HK-2 (cell line): ENCODE measurements around the gene LRRC3.

Experiments used
- DNase-seq: peaks from one replicate; pipeline ENCODE4 v3.0.0-alpha.2; 2018; ENCODE audit not compliant: unreplicated experiment

The LRRC3 gene

DNA sequence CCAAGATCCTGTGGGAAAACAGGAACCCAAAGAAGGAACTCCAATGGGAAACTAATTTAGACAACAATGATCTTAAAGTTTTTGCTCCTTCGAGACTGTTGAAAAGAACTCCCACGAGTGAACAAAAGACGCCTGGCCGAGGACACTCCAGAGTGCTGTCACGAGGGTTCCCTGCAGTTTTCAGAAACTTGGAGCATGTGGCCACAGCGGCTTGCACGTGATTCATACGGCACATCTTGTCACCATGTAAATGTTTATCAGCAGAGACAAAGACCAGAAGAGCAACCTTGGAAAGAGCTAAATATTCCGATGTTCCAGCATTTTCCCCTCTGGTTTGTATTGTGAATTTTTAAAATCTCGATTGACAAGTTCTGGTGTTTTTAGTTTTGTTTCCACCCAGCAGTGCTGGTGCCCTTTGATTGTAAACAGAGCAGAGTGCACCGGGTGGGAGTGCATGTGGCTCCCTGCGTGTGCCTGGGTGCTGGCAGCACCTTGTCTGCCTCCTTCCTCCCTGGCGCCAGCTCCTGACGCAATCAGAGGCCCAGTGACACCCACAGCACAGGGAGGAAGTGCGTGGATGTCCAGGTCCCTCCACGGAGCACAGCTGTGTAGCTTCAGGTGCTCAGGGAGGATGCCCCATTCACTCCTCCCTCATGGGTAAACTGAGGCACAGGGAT, 23.0 kb downstream of the LRRC3 start:
- DNase-seq, result no peak

DNA sequence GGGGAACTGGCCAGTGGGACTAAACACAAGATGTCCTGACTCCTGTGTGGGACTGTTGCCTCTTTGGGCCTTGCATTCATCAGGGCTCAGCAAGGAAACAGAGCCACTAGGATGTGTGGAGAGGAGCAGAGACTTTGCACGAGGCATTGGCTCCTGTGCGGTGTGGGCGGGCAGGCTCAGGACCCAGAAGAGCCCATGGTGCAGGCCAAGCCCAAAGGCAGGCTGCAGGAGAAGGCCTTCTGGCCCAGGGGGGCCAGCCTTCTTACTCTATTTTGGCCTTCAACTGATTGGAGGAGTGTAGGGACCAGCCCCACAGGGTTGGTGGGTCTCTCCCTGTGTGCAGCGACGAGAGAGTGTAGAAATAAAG, 23.5 kb downstream of the LRRC3 start:
- DNase-seq, result no peak

DNA sequence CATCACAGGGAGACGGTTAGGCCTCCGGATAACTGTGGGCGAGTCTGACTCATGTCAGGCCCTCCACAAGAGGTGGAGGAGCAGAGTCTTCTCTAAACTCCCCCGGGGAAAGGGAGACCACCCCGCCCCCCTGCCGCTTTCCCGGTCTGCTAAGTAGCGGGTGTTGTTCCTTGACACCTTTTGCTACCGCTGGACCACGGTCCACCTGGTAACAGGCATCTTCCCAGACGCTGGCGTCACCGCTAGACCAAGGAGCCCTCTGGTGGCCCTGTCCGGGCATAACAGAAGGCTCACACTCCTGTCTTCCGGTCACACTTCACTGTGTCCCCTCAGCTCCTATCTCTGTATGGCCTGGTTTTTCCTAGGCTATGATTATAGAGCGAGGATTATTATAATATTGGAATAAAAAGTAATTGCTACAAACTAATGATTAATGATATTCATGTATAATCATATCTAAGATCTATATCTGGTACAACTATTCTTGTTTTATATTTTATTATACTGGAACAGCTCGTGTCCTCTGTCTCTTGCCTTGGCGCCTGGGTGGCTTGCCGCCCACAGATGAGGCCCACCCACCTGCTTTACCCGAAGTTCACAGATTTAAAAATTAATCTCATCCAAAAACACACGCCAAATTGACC, 24.4 kb downstream of the LRRC3 start:
- DNase-seq, result peak; percentile 38

DNA sequence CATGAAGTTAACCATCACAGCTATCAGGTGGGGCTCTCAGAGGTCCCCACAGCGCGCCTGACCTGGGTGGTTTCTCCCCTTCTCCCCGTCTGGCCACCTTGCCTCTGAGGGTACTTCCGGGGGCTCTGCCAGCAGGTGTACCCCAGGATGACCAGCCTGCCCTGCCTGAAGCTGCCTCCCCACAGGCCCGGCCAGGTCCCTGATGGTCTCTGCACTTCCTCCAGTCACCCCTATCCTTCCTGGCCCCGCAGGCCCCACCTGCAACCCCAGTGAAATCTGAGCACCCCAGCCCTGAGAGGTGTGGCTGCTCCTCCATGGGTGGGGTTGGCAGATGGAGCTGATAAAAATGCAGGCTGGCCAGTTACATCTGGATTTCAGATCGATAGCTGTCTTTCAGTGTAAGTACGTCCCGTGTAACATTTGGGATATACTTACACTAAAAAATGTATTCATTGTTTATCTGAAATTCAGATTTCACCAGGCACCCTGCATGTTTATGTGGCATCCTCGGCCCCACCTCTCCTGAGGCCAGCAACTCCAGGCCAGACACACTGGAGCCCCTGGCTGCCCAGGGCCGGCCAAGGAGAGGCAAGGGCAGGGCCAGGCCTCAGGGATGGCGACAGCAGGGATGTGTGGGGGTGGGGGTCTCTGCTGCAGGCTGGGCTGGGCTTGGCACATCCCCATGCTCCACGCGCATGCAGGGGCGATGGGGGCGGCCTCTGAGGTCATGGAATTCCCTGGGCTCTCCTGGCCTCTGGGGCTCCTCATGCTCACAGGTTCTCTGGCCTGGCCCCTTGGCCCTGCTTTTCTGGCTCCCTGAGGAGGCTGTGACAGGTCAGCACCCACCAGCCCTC, 25.1 kb downstream of the LRRC3 start:
- DNase-seq, result no peak

DNA sequence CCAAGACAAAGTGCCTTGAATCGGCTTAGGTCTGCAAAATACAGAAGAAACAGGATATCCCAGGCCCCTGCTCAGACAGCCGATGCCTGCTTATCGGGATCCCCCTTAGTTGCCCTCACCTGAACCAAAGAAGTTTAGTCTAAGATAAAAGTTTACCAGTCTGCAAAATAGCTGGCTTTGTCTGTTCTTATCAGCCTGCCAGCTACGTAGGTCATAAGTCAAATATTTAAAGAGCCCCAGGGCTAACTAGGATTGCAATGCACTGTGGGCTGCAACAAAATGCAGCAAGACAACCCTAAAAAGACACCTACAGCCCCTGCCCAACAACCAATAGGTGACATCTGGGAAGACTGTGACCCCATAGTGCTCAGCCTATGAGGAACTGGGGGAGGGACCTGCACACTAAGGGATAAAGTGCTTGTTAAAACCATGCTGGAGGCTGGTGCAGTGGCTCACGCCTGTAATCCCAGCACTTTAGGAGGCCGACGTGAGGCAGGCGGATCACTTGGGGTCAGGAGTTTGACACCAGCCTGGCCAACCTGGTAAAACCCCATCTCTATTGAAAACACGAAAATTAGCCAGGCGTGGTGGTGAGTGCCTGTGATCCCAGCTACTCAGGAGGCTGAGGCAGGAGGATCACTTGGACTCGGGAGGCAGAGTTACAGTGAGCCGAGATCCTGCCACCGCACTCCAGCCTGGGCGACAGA, 27.4 kb downstream of the LRRC3 start:
- no peak for DNase-seq

DNA sequence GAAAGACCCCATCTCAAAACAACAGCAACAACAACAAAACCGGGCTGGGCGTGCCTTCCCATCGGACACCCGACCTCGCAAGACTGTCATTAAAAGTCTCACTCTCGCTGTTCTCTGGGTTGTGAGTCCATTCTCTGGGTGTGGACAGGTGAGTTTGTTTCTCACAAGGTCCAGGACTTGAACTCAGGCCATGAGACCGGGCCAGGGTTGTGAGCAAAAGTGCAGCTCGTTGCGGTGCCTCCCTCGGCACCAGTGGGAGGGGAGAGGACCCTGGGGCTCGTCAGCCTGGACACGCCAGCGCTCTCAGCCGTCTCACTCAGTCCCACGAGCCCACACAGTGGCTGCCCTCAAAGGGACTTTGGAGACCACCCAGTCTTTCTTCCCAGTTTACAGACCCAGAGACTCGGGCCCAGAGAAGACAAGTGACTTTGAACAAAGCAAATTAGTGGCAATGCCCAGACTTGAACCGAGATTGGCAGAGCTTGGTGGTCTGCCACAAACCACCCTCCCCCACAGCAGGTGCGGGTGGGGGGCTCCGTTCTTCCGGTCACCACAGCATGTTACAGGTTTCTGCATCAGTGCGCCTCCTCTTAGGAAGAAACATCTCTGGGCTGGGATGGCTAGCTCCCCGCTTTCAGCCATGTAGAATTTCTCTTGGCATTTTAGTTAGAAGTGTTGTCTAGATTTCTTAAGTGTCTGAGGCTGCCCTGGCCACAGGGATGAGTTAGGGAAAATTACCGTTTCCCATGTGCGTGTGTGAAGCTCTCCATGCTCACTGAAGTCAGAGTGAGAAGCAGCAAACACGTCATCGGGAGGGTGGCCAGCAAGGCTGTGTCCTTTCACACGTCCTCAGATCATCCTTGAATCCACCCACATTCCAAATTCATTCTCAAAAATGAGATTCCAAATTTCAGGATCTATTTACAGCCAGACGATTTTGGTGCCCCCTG, 28.3 kb downstream of the LRRC3 start:
- DNase-seq, result no peak

DNA sequence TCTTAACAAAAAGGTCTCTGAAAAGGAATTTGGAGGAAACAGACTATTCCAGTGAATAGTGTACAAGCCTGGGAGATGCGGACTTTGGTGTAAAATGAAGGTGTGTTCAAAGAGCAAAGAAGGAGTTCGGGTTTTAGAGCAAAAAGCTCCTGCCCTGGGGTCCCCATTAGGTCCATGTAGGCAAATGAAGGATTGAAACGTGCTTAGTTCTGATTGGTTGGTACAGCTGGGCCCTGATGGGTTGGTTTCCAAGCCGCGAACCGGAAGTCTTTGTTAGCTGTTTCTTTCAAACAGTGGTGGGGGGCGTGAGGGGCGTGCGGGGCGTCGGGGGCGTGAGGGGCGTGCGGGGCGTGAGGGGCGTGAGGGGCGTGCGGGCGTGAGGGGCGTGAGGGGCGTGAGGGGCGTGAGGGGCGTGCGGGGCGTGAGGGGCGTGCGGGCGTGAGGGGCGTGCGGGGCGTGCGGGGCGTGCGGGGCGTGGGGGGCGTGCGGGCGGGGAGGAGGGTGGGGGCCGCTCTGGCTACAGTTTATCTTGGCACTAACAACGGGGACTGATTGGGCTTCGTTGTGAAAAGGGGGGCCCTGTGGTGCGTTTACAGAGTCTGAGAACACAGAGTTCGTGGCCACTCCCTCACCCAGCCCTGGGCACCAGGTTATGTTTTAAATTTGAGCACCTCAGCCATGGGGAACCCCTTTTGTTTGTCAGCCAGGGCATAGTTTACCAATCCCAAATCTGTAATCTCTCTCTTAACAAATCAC, 29.4 kb downstream of the LRRC3 start:
- no peak for DNase-seq

DNA sequence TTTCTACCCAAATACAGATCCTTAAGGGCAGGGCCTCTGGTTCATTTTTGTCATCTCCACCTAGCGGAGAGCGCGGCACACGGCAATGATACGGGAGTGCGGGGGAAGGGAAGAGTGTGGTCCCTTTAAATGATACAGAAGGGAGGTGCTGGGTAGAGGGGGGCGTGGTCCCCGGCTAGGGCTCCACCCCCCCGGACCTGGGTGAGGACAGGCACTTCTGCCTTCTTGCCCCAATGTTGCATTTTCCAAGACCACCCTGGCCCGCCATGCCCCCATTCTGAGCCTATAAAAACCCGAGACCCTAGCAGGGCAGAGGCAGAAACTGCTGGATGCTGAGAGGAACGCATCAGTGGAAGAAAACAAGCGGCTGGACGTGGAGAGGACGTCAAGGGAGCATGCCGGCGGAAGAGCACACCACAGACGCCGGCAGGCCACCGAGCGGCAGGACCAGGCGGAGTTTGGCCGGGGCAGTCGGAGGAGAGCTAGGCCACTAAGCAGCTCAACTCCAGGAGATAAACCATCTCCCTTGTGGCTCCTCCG, 30.0 kb downstream of the LRRC3 start:
- no peak for DNase-seq

DNA sequence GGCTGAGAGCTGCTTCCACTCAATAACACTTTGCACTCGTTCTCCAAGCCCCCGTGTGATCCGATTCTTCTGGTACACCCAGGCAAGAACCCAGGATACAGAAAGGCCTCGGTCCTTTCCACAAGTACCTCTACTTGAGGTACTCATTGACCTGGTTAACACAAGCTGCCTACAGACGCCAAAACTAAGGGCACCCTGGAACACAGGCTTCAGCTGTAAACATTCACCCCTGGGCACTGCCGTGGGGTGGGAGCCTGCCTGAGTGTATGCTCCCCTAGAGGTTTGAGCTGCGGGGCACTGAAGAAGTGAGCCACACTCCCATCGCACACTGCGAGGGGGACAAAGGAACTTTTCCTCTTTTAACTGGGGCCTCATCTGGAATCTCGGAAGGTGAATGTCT, 30.5 kb downstream of the LRRC3 start:
- DNase-seq, result no peak

DNA sequence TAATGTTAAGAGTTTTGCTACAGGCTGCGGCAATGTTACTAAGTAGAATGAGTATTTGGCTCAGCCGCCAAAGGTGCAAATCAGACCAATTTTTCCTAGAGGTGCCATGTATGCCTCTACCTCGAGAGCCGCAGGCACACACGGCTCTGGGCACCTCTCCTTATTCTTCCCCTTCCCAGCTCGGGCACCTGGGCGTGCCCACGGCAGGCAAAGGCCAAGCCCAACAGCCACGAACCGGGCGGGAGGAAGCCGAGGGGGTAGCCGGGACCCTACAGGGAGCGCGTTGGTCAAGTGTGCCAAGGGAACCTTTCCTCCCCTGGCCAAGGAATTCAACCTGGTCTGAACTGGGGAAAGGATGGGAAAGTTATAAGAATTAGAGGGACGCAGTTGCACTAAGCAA, 31.0 kb downstream of the LRRC3 start:
- DNase-seq, result no peak

DNA sequence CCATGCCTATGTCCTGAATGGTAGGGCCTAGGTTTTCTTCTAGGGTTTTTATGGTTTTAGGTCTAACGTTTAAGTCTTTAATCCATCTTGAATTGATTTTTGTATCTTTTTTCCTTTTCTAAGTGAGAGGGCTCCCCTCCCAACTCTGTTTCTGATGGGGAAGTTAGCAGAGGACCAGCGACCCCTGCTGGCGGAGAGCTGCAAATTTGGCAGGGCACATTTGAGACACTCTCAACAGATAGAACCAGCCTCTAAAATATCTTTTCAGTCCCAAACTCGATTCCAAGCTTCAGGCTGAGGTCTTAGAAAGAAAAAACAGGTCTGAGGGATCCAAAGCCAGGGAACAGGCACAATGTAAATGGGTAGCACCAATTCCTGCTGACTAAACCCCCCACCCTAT, 32.5 kb downstream of the LRRC3 start:
- DNase-seq, result no peak

DNA sequence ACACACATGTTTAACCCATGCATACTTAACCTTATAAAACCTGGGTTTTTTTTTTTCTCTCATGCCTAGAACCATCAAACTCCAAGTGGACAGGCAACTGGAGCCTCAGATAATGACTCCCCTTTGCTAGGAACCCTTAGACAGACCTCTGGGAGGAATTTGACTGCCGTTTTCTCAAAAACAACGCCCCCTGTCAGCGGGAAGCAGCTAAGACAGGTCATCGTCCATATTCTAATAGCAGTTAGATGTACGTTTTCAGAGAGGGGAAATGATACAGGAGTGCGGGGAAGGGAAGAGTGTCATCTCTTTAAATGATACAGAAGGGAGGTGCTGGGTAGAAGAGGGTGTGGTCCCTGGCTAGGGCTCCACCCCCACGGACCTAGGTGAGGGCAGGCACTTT, 34.7 kb downstream of the LRRC3 start:
- DNase-seq, result no peak

DNA sequence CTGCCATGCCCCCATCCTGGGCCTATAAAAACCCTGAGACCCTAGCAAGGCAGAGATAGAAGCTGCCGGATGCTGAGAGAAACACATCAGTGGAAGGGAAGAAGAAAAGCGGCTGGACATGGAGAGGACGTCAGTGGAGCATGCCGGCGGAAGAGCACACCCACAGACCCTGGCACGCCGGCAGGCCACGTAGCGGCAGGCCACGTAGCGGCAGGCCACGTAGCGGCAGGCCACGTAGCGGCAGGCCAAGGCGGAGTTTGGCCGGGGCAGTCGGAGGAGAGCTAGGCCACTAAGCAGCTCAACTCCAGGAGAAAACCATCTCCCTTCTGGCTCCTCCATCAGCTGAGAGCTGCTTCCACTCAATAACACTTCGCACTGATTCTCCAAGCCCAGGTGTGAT, 35.1 kb downstream of the LRRC3 start:
- no peak for DNase-seq

DNA sequence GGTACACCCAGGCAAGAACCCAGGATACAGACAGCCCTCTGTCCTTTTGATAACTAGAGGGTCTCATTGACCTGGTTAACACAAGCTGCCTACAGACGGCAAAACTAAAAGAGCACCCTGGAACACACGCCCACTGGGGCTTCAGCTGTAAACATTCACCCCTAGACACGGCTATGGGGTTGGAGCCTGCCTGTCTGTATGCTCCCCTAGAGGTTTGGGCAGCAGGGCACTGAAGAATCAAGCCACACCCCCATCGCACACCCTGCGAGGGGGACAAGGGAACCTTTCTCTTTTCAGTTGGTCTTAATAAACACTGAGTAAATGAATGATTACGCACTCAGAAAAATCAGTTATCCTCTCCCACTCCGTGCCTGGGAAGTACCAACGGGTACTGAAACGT, 35.5 kb downstream of the LRRC3 start:
- no peak for DNase-seq

DNA sequence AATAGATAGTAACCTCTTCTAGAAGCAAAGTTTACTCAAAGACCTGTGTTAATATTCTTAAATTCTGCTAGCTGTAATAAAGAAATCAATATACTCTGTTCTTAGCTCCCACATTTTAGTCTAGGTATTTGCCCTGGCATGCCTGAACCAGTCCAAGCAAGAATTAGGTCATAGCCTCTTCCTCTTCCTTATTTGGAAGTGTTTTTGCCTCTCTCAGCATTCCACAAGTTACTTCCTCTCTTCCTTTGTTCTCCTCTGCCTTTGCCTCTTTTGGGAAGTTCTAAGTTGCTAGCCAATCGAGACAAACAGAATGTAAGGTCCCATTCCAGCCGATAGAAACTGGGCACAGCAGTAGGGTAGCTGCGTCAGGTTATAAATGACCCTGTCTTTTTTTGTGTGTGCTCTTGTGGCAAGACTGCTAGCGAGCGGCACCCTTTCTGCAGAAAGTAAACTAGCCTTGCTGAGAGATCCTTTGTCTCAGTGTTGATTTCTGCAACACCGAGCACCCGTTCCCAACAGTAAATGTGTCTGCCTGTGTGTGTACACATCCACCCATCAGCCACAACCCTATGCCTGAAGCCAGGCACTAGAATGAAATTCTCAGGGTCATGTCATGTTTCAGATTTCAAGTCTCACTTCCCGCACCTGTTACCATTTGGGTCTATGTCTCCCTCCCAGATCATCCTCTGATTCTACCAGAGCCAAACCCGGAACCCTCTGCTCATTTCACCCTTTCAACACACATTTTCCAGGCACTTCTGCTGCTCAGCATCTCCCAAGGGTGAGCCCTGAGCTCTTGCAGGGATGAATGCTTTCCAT, 37.5 kb downstream of the LRRC3 start:
- no peak for DNase-seq

DNA sequence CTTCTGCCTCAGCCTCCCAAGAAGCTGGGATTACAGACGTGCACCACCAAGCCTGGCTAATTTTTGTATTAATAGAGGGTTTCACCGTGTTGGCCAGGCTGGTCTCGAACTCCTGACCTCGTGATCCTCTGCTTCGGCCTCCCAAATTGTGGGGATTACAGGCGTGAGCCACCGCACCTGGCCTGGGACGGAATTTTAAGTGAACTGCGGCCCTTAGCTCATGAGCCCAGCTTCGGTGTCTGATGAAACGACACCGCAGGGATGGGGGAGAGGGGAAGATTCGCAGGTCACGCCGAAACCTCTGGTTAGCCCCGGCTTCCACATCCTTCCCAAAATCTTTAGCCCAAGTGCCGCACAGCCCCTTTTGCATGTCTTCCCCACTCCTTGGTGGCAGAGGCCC, 39.1 kb downstream of the LRRC3 start:
- no peak for DNase-seq

DNA sequence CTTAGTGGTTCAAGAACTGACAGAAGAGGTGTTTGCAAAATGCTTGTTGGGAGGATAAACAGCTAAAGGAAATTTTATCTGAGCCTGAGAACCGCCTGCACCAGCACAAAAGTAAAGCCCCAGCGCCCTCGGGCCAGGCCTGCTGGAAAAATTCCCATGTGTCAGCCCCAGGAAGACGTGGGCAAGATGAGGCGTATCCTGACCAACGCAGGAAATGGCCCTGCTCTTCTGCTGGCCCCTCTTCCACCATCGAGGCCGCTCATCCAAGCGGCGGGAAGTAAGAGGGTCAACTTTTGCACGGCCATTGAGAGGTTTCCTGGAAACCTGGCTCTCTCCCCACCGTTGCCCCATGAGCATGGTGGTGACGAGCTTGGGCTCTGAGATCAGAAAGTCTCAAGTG, 39.6 kb downstream of the LRRC3 start:
- DNase-seq, result no peak

DNA sequence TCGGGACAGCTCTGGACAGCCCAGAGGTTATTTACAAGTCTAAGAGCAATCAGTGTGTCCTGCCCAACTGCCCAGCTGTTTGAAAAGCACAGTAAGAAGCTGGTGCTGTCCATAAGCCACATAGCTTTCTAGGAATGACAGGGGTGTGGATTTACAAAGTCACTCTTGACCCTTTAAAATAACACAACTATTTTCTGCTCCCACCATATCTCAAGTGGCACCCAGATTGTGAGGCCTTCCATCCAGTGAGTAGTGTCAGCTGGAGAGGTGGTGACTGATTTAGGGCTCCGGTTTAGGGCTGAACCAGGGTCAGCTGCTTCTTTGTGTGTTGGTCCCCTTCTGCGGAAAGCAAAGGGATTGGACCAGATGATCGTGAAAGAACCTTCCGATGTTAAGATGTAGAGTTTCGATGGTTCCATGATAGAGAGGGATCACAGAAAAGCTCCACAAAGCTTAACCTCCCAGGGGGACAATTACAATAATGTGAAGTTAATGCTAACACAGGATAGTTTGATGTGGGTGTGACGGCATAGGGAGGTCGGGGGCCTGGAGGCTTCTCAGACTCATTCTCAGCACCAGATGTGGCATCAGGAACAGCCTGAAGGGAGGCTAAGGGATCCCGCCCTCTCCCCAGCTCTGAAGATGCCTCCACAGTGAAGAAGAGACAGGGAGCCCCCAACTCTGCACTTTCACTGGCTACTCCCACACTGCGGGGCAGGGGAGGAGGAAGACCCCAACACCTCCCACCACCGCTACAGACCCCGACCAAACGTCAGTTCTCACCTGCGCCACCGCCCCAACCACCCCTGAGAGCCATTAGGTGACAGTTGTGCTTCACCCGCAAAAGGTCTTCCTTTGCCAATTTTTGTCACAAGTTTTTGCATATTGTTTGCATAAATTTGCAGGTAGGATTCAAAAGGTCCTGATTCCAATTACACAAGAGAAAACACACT, 40.6 kb downstream of the LRRC3 start:
- DNase-seq, result no peak
